GM23338 (cell line): ENCODE measurements around the gene RXRA. TPM values are rescaled to one million over a fixed set of nuclear protein-coding genes. Genes with fewer than 3 reads are reported as not detected.

Experiments used
- ATAC-seq: fragments of 200-7000 bp; cut with Tn5 transposase; 3 replicates; pipeline ENCODE4 v1.9.1; 2020
- DNase-seq: peaks from one replicate; pipeline ENCODE4 v3.0.0-alpha.2; 2015; ENCODE audit warnings: low spot score
- H2AFZ ChIP-seq: fragments of 200-600 bp; sonication (generic); 2 replicates; pipeline ENCODE4 v1.8.0; 2016; ENCODE audit warnings: antibody characterized with exemption, mild to moderate bottlenecking, moderate library complexity
- H3F3A ChIP-seq: fragments of 200-600 bp; sonication (generic); replicated peaks from 2 replicates; pipeline ENCODE4 v1.8.0; 2017; ENCODE audit warnings: antibody characterized with exemption, mixed run types, low read depth
- H3K27ac ChIP-seq: fragments of 200-600 bp; sonication (generic); 2 replicates; pipeline ENCODE4 v1.6.1; 2016; ENCODE audit warnings: low read depth
- H3K27me3 ChIP-seq: fragments of 200-600 bp; sonication (generic); 2 replicates; pipeline ENCODE4 v1.8.0; 2016; ENCODE audit warnings: mild to moderate bottlenecking, mixed run types, moderate library complexity; ENCODE audit not compliant: insufficient read depth
- H3K36me3 ChIP-seq: fragments of 200-600 bp; sonication (generic); 2 replicates; pipeline ENCODE4 v1.8.0; 2016; ENCODE audit warnings: mild to moderate bottlenecking; ENCODE audit not compliant: insufficient read depth
- H3K4me1 ChIP-seq: fragments of 200-600 bp; sonication (generic); 2 replicates; pipeline ENCODE4 v1.8.0; 2016; ENCODE audit warnings: mild to moderate bottlenecking, moderate library complexity; ENCODE audit not compliant: insufficient read depth
- H3K4me2 ChIP-seq: fragments of 200-600 bp; sonication (generic); 2 replicates; pipeline ENCODE4 v1.7.1; 2017; ENCODE audit warnings: mixed run types
- H3K4me3 ChIP-seq: fragments of 200-600 bp; sonication (generic); 2 replicates; pipeline ENCODE4 v1.6.1; 2016; ENCODE audit warnings: mixed run types
- H3K79me2 ChIP-seq: fragments of 200-600 bp; sonication (generic); replicated peaks from 2 replicates; pipeline ENCODE4 v1.8.0; 2017; ENCODE audit warnings: mild to moderate bottlenecking; ENCODE audit not compliant: insufficient read depth
- H3K9me2 ChIP-seq: fragments of 200-600 bp; sonication (generic); 2 replicates; pipeline ENCODE4 v1.8.0; 2017; ENCODE audit not compliant: insufficient read depth
- H4K20me1 ChIP-seq: fragments of 200-600 bp; sonication (generic); replicated peaks from 2 replicates; pipeline ENCODE4 v1.8.0; 2017; ENCODE audit warnings: mild to moderate bottlenecking; ENCODE audit not compliant: insufficient read depth
- H3K27ac Mint-ChIP-seq: 2 replicates; pipeline ENCODE4 v1.8.0; 2020; ENCODE audit warnings: inconsistent platforms, mild to moderate bottlenecking, moderate library complexity, mixed read lengths
- H3K27me3 Mint-ChIP-seq: 3 replicates; pipeline ENCODE4 v1.8.0; 2022; ENCODE audit warnings: low read depth, mild to moderate bottlenecking, moderate library complexity, mixed read lengths, inconsistent platforms; ENCODE audit not compliant: insufficient read depth, poor library complexity
- H3K36me3 Mint-ChIP-seq: 3 replicates; pipeline ENCODE4 v1.8.0; 2021; ENCODE audit warnings: low read depth, mild to moderate bottlenecking, inconsistent platforms, moderate library complexity, mixed read lengths
- H3K4me1 Mint-ChIP-seq: 3 replicates; pipeline ENCODE4 v1.8.0; 2020; ENCODE audit warnings: mild to moderate bottlenecking, inconsistent platforms, mixed read lengths
- H3K4me3 Mint-ChIP-seq: 3 replicates; pipeline ENCODE4 v1.8.0; 2021; ENCODE audit warnings: moderate library complexity, mild to moderate bottlenecking, inconsistent platforms, mixed read lengths
- H3K9me3 Mint-ChIP-seq: 3 replicates; pipeline ENCODE4 v1.8.0; 2020; ENCODE audit warnings: moderate library complexity, mild to moderate bottlenecking, inconsistent platforms, mixed read lengths
- NANOG ChIP-seq: IDR thresholded peaks from 2 replicates; pipeline ENCODE4 v1.6.1; 2016; ENCODE audit warnings: antibody characterized with exemption, borderline replicate concordance
- polyA plus RNA-seq: library from polyadenylated mRNA; unstranded; fragments of >200 nt; fragmentation: Nextera tagmentation; extraction: Ambion mirVana; gene quantifications from 2 replicates; pipeline ENCODE4 v1.2.1, GENCODE V29; 2016
- total RNA-seq: library from RNA; depleted of rRNA; stranded (reverse); fragments of >200 nt; shearing (Covaris generic); gene quantifications from 2 replicates; pipeline ENCODE4 v1.2.3, GENCODE V29; 2014
- TF ChIP-seq, protein P1 (sequence below), 2 experiments: fragments of 200-600 bp in 1 of 2; sonication (generic) in 1 of 2; conservative IDR thresholded peaks; 2 replicates each; pipeline versions ENCODE4 v1.5.1 to v1.6.1; 2016 to 2017; ENCODE audit warnings: antibody characterized with exemption in 2 of 2, low read depth in 2 of 2, mild to moderate bottlenecking in 2 of 2, moderate library complexity in 1 of 2
- TF ChIP-seq, protein P2 (sequence below): fragments of 250-450 bp; sonication (Bioruptor Pico); IDR thresholded peaks from 2 replicates; pipeline ENCODE4 v1.5.0; 2020; ENCODE audit warnings: mild to moderate bottlenecking, moderate library complexity

The RXRA gene
- total and polyA plus RNA-seq, 2 experiments from 2014 or later: 4.9 to 17.9 TPM

DNA sequence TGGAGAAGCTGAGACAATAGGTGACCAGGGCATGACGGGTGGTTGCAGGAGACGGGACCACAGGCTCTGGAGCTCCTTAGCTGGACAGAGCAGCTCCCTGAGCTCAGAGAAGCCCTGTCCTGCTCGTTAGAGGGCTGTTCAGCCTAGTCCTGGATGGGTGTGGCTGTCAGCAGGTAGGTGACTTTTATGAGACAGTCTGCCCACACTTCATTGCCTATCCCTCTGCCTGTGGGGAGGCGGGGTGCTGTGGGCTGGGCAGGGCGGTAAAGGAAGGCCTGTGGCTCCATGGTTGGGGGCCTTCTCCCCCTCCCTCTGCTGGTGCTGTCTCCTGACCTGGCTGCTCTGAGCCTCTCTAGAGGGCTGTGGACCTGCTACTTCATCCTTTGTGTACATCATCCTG lies 134.6 kb downstream of the RXRA start (continued):
- TF ChIP-seq, protein P1, sequence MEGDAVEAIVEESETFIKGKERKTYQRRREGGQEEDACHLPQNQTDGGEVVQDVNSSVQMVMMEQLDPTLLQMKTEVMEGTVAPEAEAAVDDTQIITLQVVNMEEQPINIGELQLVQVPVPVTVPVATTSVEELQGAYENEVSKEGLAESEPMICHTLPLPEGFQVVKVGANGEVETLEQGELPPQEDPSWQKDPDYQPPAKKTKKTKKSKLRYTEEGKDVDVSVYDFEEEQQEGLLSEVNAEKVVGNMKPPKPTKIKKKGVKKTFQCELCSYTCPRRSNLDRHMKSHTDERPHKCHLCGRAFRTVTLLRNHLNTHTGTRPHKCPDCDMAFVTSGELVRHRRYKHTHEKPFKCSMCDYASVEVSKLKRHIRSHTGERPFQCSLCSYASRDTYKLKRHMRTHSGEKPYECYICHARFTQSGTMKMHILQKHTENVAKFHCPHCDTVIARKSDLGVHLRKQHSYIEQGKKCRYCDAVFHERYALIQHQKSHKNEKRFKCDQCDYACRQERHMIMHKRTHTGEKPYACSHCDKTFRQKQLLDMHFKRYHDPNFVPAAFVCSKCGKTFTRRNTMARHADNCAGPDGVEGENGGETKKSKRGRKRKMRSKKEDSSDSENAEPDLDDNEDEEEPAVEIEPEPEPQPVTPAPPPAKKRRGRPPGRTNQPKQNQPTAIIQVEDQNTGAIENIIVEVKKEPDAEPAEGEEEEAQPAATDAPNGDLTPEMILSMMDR (conservative IDR thresholded peaks at IDR 0.05; ENCODE audit: low read depth in 2 of 2): no peak

DNA sequence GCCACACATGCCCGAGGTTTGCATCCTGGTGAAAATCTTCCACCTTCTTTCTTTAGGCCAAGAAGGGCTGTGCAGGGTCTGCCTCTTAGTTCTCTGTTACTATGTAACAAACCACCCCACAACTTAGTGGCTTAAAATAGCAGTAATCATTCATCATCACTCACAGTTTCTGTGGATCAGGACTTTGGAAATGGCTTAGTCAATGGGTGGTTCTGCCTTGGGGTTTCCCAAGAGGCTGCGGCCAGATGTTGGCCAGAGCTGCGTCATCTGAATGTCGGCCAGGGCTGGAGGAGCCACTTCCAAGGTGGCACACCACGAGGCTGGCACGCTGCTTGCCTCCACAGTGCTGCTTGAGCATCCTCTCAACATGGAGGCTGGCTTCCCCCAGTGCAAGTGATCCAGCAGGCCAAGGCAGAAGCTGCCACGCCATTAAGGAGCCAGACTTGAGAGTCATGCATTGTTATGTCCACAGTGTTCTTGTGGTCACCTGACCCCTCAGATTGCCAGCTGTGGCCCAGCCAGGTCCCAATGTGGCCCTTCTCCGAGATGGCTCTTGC lies 135.2 kb downstream of the RXRA start:
- Mint-ChIP-seq H3K4me1 (no peaks in the 10 kb centered on the region), H3K36me3 (no peaks in the 10 kb centered on the region), H3K9me3 (no peaks in the 10 kb centered on the region), H3K4me3 (no peak overlapping the region), H3K27ac (no peak overlapping the region), H3K27me3 (peaks cover 6% of the 10 kb centered on the region)
- Histone ChIP-seq H2AFZ (no peak overlapping the region), H3K4me2 (no peak overlapping the region), H3K79me2 (no peaks in the 10 kb centered on the region), H3K27ac (no peak overlapping the region), H3K4me3 (no peak overlapping the region), H3F3A (no peaks in the 10 kb centered on the region), H3K9me2 (no peaks in the 10 kb centered on the region), H3K4me1 (no peaks in the 10 kb centered on the region), H4K20me1 (no peaks in the 10 kb centered on the region), H3K27me3 (no peaks in the 10 kb centered on the region), H3K36me3 (no peaks in the 10 kb centered on the region)
- DNase-seq: no peak
- no peak for ATAC-seq
- TF ChIP-seq NANOG: no peak
- TF ChIP-seq, protein P2, sequence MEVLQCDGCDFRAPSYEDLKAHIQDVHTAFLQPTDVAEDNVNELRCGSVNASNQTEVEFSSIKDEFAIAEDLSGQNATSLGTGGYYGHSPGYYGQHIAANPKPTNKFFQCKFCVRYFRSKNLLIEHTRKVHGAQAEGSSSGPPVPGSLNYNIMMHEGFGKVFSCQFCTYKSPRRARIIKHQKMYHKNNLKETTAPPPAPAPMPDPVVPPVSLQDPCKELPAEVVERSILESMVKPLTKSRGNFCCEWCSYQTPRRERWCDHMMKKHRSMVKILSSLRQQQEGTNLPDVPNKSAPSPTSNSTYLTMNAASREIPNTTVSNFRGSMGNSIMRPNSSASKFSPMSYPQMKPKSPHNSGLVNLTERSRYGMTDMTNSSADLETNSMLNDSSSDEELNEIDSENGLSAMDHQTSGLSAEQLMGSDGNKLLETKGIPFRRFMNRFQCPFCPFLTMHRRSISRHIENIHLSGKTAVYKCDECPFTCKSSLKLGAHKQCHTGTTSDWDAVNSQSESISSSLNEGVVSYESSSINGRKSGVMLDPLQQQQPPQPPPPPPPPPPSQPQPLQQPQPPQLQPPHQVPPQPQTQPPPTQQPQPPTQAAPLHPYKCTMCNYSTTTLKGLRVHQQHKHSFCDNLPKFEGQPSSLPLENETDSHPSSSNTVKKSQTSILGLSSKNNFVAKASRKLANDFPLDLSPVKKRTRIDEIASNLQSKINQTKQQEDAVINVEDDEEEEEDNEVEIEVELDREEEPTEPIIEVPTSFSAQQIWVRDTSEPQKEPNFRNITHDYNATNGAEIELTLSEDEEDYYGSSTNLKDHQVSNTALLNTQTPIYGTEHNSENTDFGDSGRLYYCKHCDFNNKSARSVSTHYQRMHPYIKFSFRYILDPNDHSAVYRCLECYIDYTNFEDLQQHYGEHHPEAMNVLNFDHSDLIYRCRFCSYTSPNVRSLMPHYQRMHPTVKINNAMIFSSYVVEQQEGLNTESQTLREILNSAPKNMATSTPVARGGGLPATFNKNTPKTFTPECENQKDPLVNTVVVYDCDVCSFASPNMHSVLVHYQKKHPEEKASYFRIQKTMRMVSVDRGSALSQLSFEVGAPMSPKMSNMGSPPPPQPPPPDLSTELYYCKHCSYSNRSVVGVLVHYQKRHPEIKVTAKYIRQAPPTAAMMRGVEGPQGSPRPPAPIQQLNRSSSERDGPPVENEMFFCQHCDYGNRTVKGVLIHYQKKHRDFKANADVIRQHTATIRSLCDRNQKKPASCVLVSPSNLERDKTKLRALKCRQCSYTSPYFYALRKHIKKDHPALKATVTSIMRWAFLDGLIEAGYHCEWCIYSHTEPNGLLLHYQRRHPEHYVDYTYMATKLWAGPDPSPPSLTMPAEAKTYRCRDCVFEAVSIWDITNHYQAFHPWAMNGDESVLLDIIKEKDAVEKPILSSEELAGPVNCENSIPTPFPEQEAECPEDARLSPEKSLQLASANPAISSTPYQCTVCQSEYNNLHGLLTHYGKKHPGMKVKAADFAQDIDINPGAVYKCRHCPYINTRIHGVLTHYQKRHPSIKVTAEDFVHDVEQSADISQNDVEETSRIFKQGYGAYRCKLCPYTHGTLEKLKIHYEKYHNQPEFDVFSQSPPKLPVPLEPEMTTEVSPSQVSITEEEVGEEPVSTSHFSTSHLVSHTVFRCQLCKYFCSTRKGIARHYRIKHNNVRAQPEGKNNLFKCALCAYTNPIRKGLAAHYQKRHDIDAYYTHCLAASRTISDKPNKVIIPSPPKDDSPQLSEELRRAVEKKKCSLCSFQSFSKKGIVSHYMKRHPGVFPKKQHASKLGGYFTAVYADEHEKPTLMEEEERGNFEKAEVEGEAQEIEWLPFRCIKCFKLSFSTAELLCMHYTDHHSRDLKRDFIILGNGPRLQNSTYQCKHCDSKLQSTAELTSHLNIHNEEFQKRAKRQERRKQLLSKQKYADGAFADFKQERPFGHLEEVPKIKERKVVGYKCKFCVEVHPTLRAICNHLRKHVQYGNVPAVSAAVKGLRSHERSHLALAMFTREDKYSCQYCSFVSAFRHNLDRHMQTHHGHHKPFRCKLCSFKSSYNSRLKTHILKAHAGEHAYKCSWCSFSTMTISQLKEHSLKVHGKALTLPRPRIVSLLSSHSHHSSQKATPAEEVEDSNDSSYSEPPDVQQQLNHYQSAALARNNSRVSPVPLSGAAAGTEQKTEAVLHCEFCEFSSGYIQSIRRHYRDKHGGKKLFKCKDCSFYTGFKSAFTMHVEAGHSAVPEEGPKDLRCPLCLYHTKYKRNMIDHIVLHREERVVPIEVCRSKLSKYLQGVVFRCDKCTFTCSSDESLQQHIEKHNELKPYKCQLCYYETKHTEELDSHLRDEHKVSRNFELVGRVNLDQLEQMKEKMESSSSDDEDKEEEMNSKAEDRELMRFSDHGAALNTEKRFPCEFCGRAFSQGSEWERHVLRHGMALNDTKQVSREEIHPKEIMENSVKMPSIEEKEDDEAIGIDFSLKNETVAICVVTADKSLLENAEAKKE (CRISPR knock-in tag): no peak
